Ishikawa (cell line): ENCODE data around the gene CDH13.

ENCODE experiments used
- CEBPB ChIP-seq: IDR thresholded peaks from 2 replicates; pipeline ENCODE4 v1.6.1; 2012
- CREB1 ChIP-seq: IDR thresholded peaks from 2 replicates; pipeline ENCODE4 v1.6.1; 2012; ENCODE audit warnings: low read depth
- EGR1 ChIP-seq: IDR thresholded peaks from 2 replicates; pipeline ENCODE4 v1.6.1; 2012
- EP300 ChIP-seq: IDR thresholded peaks from 2 replicates; pipeline ENCODE4 v1.6.1; 2012; ENCODE audit warnings: borderline replicate concordance
- FOXM1 ChIP-seq: IDR thresholded peaks from 2 replicates; pipeline ENCODE4 v1.6.1; 2012; ENCODE audit warnings: low read depth, borderline replicate concordance
- NFIC ChIP-seq: IDR thresholded peaks from 2 replicates; pipeline ENCODE4 v1.6.1; 2012
- RAD21 ChIP-seq: IDR thresholded peaks from 2 replicates; pipeline ENCODE4 v1.6.1; 2012; ENCODE audit warnings: low read depth
- TAF1 ChIP-seq: IDR thresholded peaks from 2 replicates; pipeline ENCODE4 v1.6.1; 2012; ENCODE audit warnings: low read depth, mild to moderate bottlenecking
- TCF12 ChIP-seq: IDR thresholded peaks from 2 replicates; pipeline ENCODE4 v1.6.1; 2012; ENCODE audit warnings: low read depth
- TEAD4 ChIP-seq: IDR thresholded peaks from 2 replicates; pipeline ENCODE4 v1.6.1; 2012
- YY1 ChIP-seq: IDR thresholded peaks from 2 replicates; pipeline ENCODE4 v1.6.1; 2012; ENCODE audit warnings: low read depth
- ZBTB7A ChIP-seq: IDR thresholded peaks from 2 replicates; pipeline ENCODE4 v1.6.1; 2012; ENCODE audit warnings: low read depth
- TF ChIP-seq, protein P1 (sequence below): IDR thresholded peaks from 2 replicates; pipeline ENCODE4 v1.6.1; 2012
- TF ChIP-seq, protein P2 (sequence below): IDR thresholded peaks from 2 replicates; pipeline ENCODE4 v1.6.1; 2012
- TF ChIP-seq, protein P3 (sequence below): IDR thresholded peaks from 2 replicates; pipeline ENCODE4 v1.6.1; 2012; ENCODE audit warnings: low read depth, mild to moderate bottlenecking

The CDH13 gene

DNA sequence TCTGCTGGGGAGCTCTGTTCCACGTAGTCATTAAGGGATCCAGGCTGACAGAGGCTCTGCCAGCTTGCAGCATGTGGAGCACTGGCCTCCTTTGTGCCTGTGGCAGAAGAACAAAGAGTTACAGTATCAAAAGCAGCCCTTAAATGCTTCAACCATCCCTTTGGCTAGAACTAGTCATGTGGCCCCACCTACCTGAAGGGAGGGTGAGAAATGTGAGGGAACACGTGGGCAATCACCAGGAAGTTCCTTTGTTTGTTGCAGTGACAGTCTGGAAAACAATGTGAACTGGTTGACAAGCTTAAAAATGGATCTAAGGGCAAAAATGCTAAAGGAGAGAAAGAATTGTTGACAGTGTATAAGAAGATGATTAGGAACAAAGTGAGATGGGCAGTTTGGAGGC lies 890.6 kb downstream of the CDH13 start:
- TF ChIP-seq TEAD4 (no peak), TCF12 (no peak), EGR1 (no peak), CEBPB (no peak), ZBTB7A (no peak), TAF1 (no peak)
- TF ChIP-seq, protein P1, sequence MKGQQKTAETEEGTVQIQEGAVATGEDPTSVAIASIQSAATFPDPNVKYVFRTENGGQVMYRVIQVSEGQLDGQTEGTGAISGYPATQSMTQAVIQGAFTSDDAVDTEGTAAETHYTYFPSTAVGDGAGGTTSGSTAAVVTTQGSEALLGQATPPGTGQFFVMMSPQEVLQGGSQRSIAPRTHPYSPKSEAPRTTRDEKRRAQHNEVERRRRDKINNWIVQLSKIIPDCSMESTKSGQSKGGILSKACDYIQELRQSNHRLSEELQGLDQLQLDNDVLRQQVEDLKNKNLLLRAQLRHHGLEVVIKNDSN, result no peak
- TF ChIP-seq, protein P2, sequence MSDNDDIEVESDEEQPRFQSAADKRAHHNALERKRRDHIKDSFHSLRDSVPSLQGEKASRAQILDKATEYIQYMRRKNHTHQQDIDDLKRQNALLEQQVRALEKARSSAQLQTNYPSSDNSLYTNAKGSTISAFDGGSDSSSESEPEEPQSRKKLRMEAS, result no peak

DNA sequence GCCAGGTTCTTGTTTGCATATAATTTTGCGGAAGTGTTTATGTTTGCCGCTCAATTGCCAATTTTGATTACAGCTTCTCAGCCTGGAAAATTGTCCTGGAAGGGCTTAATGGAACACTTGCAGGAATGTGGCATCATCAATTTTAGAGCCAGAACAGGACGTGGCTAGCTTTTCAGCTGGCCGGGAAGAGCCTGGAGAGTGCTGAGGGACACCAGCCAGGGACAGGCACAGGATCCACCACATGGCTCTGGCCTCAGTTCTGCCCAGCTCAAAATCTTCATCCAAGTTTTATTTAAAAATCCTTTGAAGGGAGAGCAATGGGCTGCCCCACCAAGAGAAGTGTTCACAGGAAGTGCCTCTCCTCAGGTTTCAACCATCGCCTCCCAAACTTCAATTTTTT lies 893.8 kb downstream of the CDH13 start:
- TF ChIP-seq YY1, result no peak
- TF ChIP-seq NFIC, result no peak
- TF ChIP-seq ZBTB7A, result no peak
- TF ChIP-seq CEBPB, result no peak
- TF ChIP-seq RAD21, result no peak
- TF ChIP-seq, protein P3, sequence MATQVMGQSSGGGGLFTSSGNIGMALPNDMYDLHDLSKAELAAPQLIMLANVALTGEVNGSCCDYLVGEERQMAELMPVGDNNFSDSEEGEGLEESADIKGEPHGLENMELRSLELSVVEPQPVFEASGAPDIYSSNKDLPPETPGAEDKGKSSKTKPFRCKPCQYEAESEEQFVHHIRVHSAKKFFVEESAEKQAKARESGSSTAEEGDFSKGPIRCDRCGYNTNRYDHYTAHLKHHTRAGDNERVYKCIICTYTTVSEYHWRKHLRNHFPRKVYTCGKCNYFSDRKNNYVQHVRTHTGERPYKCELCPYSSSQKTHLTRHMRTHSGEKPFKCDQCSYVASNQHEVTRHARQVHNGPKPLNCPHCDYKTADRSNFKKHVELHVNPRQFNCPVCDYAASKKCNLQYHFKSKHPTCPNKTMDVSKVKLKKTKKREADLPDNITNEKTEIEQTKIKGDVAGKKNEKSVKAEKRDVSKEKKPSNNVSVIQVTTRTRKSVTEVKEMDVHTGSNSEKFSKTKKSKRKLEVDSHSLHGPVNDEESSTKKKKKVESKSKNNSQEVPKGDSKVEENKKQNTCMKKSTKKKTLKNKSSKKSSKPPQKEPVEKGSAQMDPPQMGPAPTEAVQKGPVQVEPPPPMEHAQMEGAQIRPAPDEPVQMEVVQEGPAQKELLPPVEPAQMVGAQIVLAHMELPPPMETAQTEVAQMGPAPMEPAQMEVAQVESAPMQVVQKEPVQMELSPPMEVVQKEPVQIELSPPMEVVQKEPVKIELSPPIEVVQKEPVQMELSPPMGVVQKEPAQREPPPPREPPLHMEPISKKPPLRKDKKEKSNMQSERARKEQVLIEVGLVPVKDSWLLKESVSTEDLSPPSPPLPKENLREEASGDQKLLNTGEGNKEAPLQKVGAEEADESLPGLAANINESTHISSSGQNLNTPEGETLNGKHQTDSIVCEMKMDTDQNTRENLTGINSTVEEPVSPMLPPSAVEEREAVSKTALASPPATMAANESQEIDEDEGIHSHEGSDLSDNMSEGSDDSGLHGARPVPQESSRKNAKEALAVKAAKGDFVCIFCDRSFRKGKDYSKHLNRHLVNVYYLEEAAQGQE, result no peak
- TF ChIP-seq FOXM1, result no peak
- TF ChIP-seq EGR1, result no peak
- TF ChIP-seq CREB1, result no peak

DNA sequence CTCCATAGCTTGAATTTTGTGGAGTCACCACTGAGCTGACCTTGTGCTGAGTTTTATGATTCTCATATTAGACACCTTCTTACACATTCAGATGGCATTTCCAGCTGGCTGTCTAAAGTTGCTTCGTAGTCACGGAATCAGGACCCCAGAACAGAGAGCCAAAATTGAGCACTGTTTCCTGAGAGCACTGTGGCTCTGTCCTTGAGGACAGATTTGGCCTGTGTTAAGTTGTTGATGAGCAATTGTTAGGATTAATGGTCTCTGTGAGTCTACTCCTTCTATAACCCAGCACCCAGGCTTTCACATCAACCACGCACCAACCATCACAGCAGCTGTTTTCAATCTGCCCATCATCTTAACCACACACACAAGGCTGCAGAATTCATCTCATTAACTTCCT lies 903.5 kb downstream of the CDH13 start:
- TF ChIP-seq TEAD4 (no peak), CEBPB (no peak), CREB1 (no peak), FOXM1 (no peak), RAD21 (no peak), TCF12 (no peak), YY1 (no peak), EP300 (no peak), NFIC (no peak), EGR1 (no peak), ZBTB7A (no peak)
- TF ChIP-seq, protein P2, result no peak
- TF ChIP-seq, protein P3, result no peak
- TF ChIP-seq, protein P1, result no peak

DNA sequence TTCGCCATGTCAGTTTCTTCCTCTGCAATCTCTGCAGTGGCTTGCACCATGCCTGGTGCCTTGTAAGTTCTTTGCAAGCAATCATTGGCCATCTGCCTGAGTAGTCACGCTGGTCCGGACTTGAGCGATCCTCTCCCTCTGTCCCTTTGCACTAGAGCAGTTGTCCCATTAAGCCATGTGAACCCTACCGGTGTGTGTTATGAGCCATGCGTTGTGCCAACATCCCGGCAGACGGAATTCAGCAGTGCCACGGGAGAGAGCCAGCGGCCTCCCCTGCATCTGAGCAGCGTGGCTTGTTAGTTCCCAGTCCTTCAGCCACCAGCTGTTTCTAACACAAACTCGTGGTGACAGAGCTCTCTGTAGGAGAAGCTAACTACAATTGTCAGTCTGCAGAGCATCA lies 905.9 kb downstream of the CDH13 start:
- TF ChIP-seq, protein P1, result no peak
- TF ChIP-seq ZBTB7A (no peak), NFIC (no peak), FOXM1 (no peak), TAF1 (no peak), TEAD4 (no peak), CREB1 (no peak)
- TF ChIP-seq, protein P2, result no peak

DNA sequence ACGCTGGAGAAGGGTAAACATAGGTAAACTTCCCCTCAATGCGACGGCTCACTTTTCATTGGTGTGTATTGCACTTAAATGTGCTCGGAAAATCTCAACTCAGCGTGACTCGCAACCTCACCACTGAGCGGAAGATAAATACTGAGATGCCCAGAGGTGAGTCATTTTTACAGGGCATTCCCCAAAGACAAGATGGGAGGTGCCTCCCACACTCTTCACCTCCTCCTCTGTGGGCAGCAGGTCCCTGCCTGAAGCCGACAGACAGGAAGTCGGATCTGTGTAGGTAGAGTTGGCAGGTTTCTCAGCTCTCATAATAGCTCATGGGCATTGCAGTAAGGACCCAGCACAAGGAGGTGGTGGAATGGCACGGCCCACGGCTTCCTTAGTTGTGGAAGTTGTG lies 906.4 kb downstream of the CDH13 start:
- TF ChIP-seq, protein P2, result no peak
- TF ChIP-seq TAF1 (no peak), TCF12 (no peak), CREB1 (no peak), CEBPB (no peak), TEAD4 (no peak), EGR1 (no peak), ZBTB7A (no peak), NFIC (no peak), YY1 (no peak), RAD21 (no peak), EP300 (no peak), FOXM1 (no peak)
- TF ChIP-seq, protein P3, result no peak
- TF ChIP-seq, protein P1, result no peak
